Left renal cortex interstitium (tissue), 4 donors: ENCODE results near the gene KRTAP10-4. TPM values are rescaled to one million over a fixed set of nuclear protein-coding genes. Genes with fewer than 3 reads are reported as not detected.

ENCODE experiments used
- DNase-seq, 4 donors: peaks; one replicate each; pipeline ENCODE4 v3.0.0-alpha.2; 2013; ENCODE audit warnings: low read depth in 4 of 4, low spot score in 2 of 4, missing footprints in 1 of 4
- polyA plus RNA-seq, 4 donors: library from polyadenylated mRNA; unstranded; fragments of 120-200 nt; gene quantifications; one replicate each; pipeline ENCODE4 v1.2.1, GENCODE V29; 2013; ENCODE audit not compliant: insufficient read length in 4 of 4

The KRTAP10-4 gene
- polyA plus RNA-seq, 4 donors, result not detected

- no peak for DNase-seq
Observed at GRCh38 chr21:44612669-44613229, 39.2 kb downstream of the KRTAP10-4 start.

GRCh38 chr21:44613386-44614155, 40.0 kb downstream of the KRTAP10-4 start:
- no peak for DNase-seq

GRCh38 chr21:44614161-44614631, 40.7 kb downstream of the KRTAP10-4 start:
- no peak for DNase-seq

GRCh38 chr21:44614961-44615391, 41.4 kb downstream of the KRTAP10-4 start:
- DNase-seq, result no peak

- no peak for DNase-seq
Observed at GRCh38 chr21:44615466-44615865, 41.9 kb downstream of the KRTAP10-4 start.

GRCh38 chr21:44615911-44616590, 42.5 kb downstream of the KRTAP10-4 start:
- DNase-seq, result no peak

GRCh38 chr21:44616591-44616926, 43.0 kb downstream of the KRTAP10-4 start:
- DNase-seq, result no peak

GRCh38 chr21:44617071-44617501, 43.6 kb downstream of the KRTAP10-4 start:
- no peak for DNase-seq

- DNase-seq, result no peak
Observed at GRCh38 chr21:44618504-44618903, 45.0 kb downstream of the KRTAP10-4 start.

- no peak for DNase-seq
Observed at GRCh38 chr21:44618909-44619308, 45.4 kb downstream of the KRTAP10-4 start.

GRCh38 chr21:44619886-44620285, 46.4 kb downstream of the KRTAP10-4 start:
- DNase-seq, result no peak

GRCh38 chr21:44623575-44623974, 50.0 kb downstream of the KRTAP10-4 start:
- no peak for DNase-seq

Other genes with a start within 250 kb of the KRTAP10-4 start
- gene CFAP410, start 234.3 kb upstream of the KRTAP10-4 start, polyA plus RNA-seq, result 10 to 100 TPM; 16.2 to 37.2 (median 32.5) TPM
- 1 to 10 TPM in 3 of 4 donors, under 1 TPM in 1; 0.92 to 1.2 (median 1.1) TPM for gene TRPM2, start 220.1 kb upstream of the KRTAP10-4 start, polyA plus RNA-seq
- gene LRRC3, start 118.2 kb upstream of the KRTAP10-4 start, polyA plus RNA-seq, result 1 to 10 TPM; 4.4 to 6.0 (median 5.0) TPM
- gene KRTAP10-1, start 33.5 kb upstream of the KRTAP10-4 start, polyA plus RNA-seq, result not detected
- gene KRTAP10-2, start 22.2 kb upstream of the KRTAP10-4 start, polyA plus RNA-seq, result not detected
- not detected for gene KRTAP10-3, start 14.9 kb upstream of the KRTAP10-4 start, polyA plus RNA-seq
- not detected for gene KRTAP10-5, start 6.9 kb downstream of the KRTAP10-4 start, polyA plus RNA-seq
- not detected for gene KRTAP10-6, start 18.8 kb downstream of the KRTAP10-4 start, polyA plus RNA-seq
- gene KRTAP10-7, start 26.9 kb downstream of the KRTAP10-4 start, polyA plus RNA-seq, result not detected
- gene KRTAP10-8, start 38.4 kb downstream of the KRTAP10-4 start, polyA plus RNA-seq, result not detected
- gene KRTAP10-9, start 53.4 kb downstream of the KRTAP10-4 start, polyA plus RNA-seq, result not detected
- gene KRTAP10-10, start 63.6 kb downstream of the KRTAP10-4 start, polyA plus RNA-seq, result not detected
- gene KRTAP10-11, start 72.7 kb downstream of the KRTAP10-4 start, polyA plus RNA-seq, result not detected
- not detected for gene KRTAP12-4, start 80.9 kb downstream of the KRTAP10-4 start, polyA plus RNA-seq
- not detected for gene KRTAP12-3, start 84.2 kb downstream of the KRTAP10-4 start, polyA plus RNA-seq
- gene KRTAP12-2, start 93.2 kb downstream of the KRTAP10-4 start, polyA plus RNA-seq, result not detected
- not detected for gene KRTAP12-1, start 108.4 kb downstream of the KRTAP10-4 start, polyA plus RNA-seq
- not detected for gene KRTAP10-12, start 123.4 kb downstream of the KRTAP10-4 start, polyA plus RNA-seq
- gene TSPEAR, start 137.8 kb downstream of the KRTAP10-4 start, polyA plus RNA-seq, result 1 to 10 TPM in 2 of 4 donors, under 1 TPM in 2; 0.55 to 1.1 (median 0.80) TPM
- 100 to 1,000 TPM in 2 of 4 donors, 10 to 100 TPM in 2; 66.0 to 141 (median 107) TPM for gene UBE2G2, start 228.1 kb downstream of the KRTAP10-4 start, polyA plus RNA-seq
- gene SUMO3, start 244.3 kb downstream of the KRTAP10-4 start, polyA plus RNA-seq, result 100 to 1,000 TPM in 3 of 4 donors, 10 to 100 TPM in 1; 99.6 to 121 (median 113) TPM